Hepatocyte (in vitro differentiated cells): Measurements from ENCODE around the gene PSMD8. TPM values are rescaled to one million over a fixed set of nuclear protein-coding genes. Genes with fewer than 3 reads are reported as not detected.

Experiments
- DNase-seq: peaks from one replicate; pipeline ENCODE4 v3.0.0-alpha.2; 2016; ENCODE audit warnings: low spot score
- H2AFZ ChIP-seq: fragments of 200-600 bp; sonication (generic); 2 replicates; pipeline ENCODE4 v1.6.0; 2016; ENCODE audit warnings: antibody characterized with exemption, mild to moderate bottlenecking
- H3K27ac ChIP-seq: fragments of 200-600 bp; sonication (generic); 2 replicates; pipeline ENCODE4 v1.5.1; 2016; ENCODE audit warnings: mild to moderate bottlenecking
- H3K27me3 ChIP-seq: fragments of 200-600 bp; sonication (generic); 2 replicates; pipeline ENCODE4 v1.6.1; 2016
- H3K36me3 ChIP-seq: fragments of 200-600 bp; sonication (generic); replicated peaks from 2 replicates; pipeline ENCODE4 v1.5.1; 2016; ENCODE audit warnings: low read depth; ENCODE audit not compliant: insufficient read depth
- H3K4me1 ChIP-seq: fragments of 200-600 bp; sonication (generic); 2 replicates; pipeline ENCODE4 v1.5.1; 2016; ENCODE audit warnings: mild to moderate bottlenecking, moderate library complexity; ENCODE audit not compliant: insufficient read depth
- H3K4me2 ChIP-seq: fragments of 200-600 bp; sonication (generic); 2 replicates; pipeline ENCODE4 v1.6.0; 2016
- H3K4me3 ChIP-seq: fragments of 200-600 bp; sonication (generic); 2 replicates; pipeline ENCODE4 v1.5.1; 2016; ENCODE audit warnings: mild to moderate bottlenecking
- H3K79me2 ChIP-seq: fragments of 200-600 bp; sonication (generic); 2 replicates; pipeline ENCODE4 v1.6.0; 2017; ENCODE audit warnings: mild to moderate bottlenecking
- H3K9me2 ChIP-seq: fragments of 200-600 bp; sonication (generic); replicated peaks from 2 replicates; pipeline ENCODE4 v1.6.0; 2017; ENCODE audit warnings: mild to moderate bottlenecking; ENCODE audit not compliant: insufficient read depth
- H3K9me3 ChIP-seq: fragments of 200-600 bp; sonication (generic); 2 replicates; pipeline ENCODE4 v1.5.1; 2016; ENCODE audit warnings: low read depth, mild to moderate bottlenecking
- H4K20me1 ChIP-seq: fragments of 200-600 bp; sonication (generic); 2 replicates; pipeline ENCODE4 v1.6.0; 2016; ENCODE audit warnings: mild to moderate bottlenecking; ENCODE audit not compliant: insufficient read depth, poor library complexity, severe bottlenecking
- EZH2 ChIP-seq: fragments of 200-600 bp; sonication (generic); IDR thresholded peaks from 2 replicates; pipeline ENCODE4 v1.6.1; 2016; ENCODE audit warnings: antibody characterized with exemption, mild to moderate bottlenecking, borderline replicate concordance
- EZH2phosphoT487 ChIP-seq: fragments of 200-600 bp; sonication (generic); IDR thresholded peaks from one replicate; pipeline ENCODE4 v1.6.1; 2018; ENCODE audit warnings: antibody characterized with exemption, mild to moderate bottlenecking, low read depth, moderate library complexity; ENCODE audit not compliant: unreplicated experiment, severe bottlenecking
- WGBS: methylation state at CpG from one replicate; pipeline ENCODE4 v1.1.6; 2016; ENCODE audit warnings: low lambda C conversion rate; ENCODE audit errors: missing lambda C conversion rate; 5-methylcytosine and 5-hydroxymethylcytosine counted together
- polyA plus RNA-seq: library from polyadenylated mRNA; unstranded; fragments of >200 nt; fragmentation: Nextera tagmentation; extraction: Ambion mirVana; gene quantifications from 2 replicates; pipeline ENCODE4 v1.2.1, GENCODE V29; 2016
- total RNA-seq: library from RNA; depleted of rRNA; stranded (reverse); fragments of >200 nt; gene quantifications from 2 replicates; pipeline ENCODE4 v1.2.3, GENCODE V29; 2014
- TF ChIP-seq, protein P1 (sequence below): fragments of 200-600 bp; sonication (generic); IDR thresholded peaks from 2 replicates; pipeline ENCODE4 v1.5.1; 2016; ENCODE audit warnings: antibody characterized with exemption, mild to moderate bottlenecking; ENCODE audit not compliant: poor library complexity

PSMD8 gene
- total RNA-seq (250 and 263 TPM in 2 replicates), polyA plus RNA-seq (278 and 312 TPM in 2 replicates)

DNA sequence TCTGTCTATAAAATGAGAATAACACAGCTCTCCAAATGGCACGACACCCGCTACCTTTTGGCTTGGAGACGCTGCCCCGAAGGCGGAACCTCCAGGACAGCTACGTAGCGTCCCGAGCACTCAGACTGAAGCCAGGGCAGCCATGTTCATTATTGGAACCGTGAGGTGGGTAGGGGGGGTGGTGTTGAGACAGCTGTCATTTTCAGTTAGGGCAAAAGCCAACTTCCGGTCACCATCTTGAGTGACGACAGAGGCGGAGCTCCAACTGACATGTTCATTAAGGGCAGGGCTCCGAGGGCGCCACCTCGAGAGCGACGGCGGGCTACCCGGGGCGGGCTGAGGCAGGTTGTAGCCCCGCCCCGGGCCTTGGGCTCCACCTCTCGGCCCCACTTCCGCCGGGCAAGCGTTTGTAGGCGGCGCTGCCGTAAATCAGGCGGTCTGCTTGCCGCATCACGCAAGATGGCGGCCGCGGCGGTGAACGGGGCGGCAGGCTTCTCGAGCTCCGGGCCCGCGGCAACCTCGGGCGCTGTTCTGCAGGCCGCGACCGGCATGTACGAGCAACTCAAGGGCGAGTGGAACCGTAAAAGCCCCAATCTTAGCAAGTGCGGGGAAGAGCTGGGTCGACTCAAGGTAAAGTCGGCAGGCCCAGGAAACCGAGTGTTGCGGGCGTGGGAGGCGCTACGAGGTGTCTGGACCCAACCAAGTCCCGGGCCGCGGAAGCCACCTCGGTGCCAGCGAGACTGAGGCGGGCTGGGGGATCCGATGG lies at the start of gene PSMD8:
TSS of gene PSMD8 (plus strand) at position 240 of the 766 bp plus-strand sequence. CDS start at position 271, 31 bp downstream.
- peak within 1 kb of the TSS; percentile 65 for H3K4me3 ChIP-seq
- no peaks in the 10 kb centered on the region for H3K9me3 ChIP-seq
- TF ChIP-seq, protein P1, sequence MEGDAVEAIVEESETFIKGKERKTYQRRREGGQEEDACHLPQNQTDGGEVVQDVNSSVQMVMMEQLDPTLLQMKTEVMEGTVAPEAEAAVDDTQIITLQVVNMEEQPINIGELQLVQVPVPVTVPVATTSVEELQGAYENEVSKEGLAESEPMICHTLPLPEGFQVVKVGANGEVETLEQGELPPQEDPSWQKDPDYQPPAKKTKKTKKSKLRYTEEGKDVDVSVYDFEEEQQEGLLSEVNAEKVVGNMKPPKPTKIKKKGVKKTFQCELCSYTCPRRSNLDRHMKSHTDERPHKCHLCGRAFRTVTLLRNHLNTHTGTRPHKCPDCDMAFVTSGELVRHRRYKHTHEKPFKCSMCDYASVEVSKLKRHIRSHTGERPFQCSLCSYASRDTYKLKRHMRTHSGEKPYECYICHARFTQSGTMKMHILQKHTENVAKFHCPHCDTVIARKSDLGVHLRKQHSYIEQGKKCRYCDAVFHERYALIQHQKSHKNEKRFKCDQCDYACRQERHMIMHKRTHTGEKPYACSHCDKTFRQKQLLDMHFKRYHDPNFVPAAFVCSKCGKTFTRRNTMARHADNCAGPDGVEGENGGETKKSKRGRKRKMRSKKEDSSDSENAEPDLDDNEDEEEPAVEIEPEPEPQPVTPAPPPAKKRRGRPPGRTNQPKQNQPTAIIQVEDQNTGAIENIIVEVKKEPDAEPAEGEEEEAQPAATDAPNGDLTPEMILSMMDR, result no peak
- no peak for TF ChIP-seq EZH2phosphoT487
- DNase-seq, result peak; percentile 100
- H3K4me2 ChIP-seq, result peak within 1 kb of the TSS; percentile 94
- peak within 1 kb of the TSS; percentile 67 for H2AFZ ChIP-seq
- peaks cover 10% of the 10 kb centered on the region for H3K4me1 ChIP-seq
- 1% methylated on average over 62 of the region's 65 CpGs for WGBS
- H3K27ac ChIP-seq, result peak within 1 kb of the TSS; percentile 94
- peaks cover 28% of the 10 kb centered on the region for H4K20me1 ChIP-seq
- peaks cover 44% of the 10 kb centered on the region for H3K79me2 ChIP-seq
- H3K9me2 ChIP-seq, result no peaks in the 10 kb centered on the region
- H3K27me3 ChIP-seq, result no peaks in the 10 kb centered on the region
- H3K36me3 ChIP-seq, result no peaks in the 10 kb centered on the region

DNA sequence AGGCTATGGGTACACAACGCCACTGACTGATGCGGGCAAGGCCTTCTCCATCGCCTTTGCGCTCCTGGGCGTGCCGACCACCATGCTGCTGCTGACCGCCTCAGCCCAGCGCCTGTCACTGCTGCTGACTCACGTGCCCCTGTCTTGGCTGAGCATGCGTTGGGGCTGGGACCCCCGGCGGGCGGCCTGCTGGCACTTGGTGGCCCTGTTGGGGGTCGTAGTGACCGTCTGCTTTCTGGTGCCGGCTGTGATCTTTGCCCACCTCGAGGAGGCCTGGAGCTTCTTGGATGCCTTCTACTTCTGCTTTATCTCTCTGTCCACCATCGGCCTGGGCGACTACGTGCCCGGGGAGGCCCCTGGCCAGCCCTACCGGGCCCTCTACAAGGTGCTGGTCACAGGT lies 47.8 kb upstream of the PSMD8 start:
- Histone ChIP-seq H3K4me3 (no peak overlapping the region), H3K4me1 (no peaks in the 10 kb centered on the region), H3K9me2 (no peaks in the 10 kb centered on the region), H3K9me3 (no peaks in the 10 kb centered on the region), H3K27ac (no peak overlapping the region), H3K27me3 (no peaks in the 10 kb centered on the region), H3K4me2 (no peak overlapping the region), H4K20me1 (no peaks in the 10 kb centered on the region), H3K79me2 (no peaks in the 10 kb centered on the region), H3K36me3 (no peaks in the 10 kb centered on the region), H2AFZ (no peak overlapping the region)
- WGBS, result 93% methylated on average over 22 of the region's 22 CpGs
- TF ChIP-seq, protein P1, result no peak
- TF ChIP-seq EZH2phosphoT487 (no peak), EZH2 (no peak)
- no peak for DNase-seq

- no peaks in the 10 kb centered on the region for H3K27me3 ChIP-seq
- TF ChIP-seq EZH2phosphoT487, result no peak
- no peak for TF ChIP-seq EZH2
- TF ChIP-seq, protein P1, result no peak
- no peaks in the 10 kb centered on the region for H3K36me3 ChIP-seq
- no peaks in the 10 kb centered on the region for H3K79me2 ChIP-seq
- DNase-seq, result no peak
- no peaks in the 10 kb centered on the region for H3K9me3 ChIP-seq
- H3K4me2 ChIP-seq, result no peak overlapping the region
- H3K4me3 ChIP-seq, result no peak overlapping the region
- H2AFZ ChIP-seq, result no peak overlapping the region
- 93% methylated on average over 7 of the region's 7 CpGs for WGBS
- H3K27ac ChIP-seq, result no peak overlapping the region
- H3K9me2 ChIP-seq, result no peaks in the 10 kb centered on the region
- H4K20me1 ChIP-seq, result no peaks in the 10 kb centered on the region
- no peaks in the 10 kb centered on the region for H3K4me1 ChIP-seq
Observed at GRCh38 chr19:38329651-38330050, 44.7 kb upstream of the PSMD8 start.
